ENCODE results near the gene BABAM1.

Gene BABAM1

DNA sequence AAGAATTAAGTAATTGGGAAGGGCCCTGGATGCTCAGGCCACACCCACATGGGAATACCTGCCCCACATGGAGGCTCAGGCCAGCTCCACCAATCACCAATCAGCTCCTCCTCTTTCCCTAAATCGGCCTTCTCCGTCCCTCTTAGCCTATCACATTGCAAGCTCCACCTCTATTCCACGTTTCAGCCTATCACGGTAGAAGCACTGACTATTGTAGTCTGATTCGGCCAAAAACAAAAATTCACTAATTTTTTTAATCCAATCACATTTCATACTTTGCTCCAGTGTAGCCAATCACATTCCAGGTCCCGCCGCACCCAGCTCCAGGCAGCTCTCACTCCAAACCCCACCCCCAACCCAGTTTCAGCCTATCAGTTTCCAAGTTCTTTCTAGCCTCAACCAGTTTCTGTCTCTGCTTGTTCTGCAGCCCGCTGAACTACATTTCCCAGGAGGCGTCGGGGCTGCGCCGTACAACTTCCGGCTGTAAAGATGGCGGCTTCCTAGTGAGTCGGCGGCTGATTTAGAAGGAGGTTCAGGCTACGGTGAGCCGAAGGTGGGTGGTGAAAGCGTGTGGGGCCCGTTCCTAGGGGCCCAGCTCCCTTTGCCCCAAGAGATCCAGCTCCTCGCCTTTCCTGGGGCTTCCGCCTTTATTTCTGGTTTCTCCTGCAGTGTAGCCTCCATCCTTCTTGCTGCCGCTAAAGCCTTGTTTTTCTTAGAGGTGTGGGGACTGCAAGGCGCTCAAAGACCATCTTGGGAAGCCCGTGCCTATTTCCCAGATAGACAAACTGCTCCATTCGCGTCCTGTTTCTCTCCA is at the start of gene BABAM1:
BABAM1 (plus strand) TSS at position 469 of the 814 bp plus-strand sequence. CDS start 1,364 bp downstream, outside the sequence.
- no peak within 1 kb of the TSS for H3K27ac ChIP-seq (ENCODE audit: low read depth, low read length)
- H3K4me1 ChIP-seq (ENCODE audit: control insufficient read depth in 1 of 2, insufficient read depth in 2 of 2, low read length in 2 of 2): peaks cover 6 to 9% of the 10 kb centered on the region in 2 donors
- H3K9me3 ChIP-seq (ENCODE audit: control insufficient read depth in 1 of 2, low read length in 2 of 2): no peaks in the 10 kb centered on the region
- peak within 1 kb of the TSS; percentile 96 to 97 for H3K4me3 ChIP-seq (ENCODE audit: low read depth in 1 of 2, low read length in 2 of 2)
- H3K36me3 ChIP-seq (ENCODE audit: control insufficient read depth in 1 of 2, insufficient read depth in 2 of 2, low read length in 2 of 2): peaks cover 0 to 20% of the 10 kb centered on the region in 2 donors
- H3K9ac ChIP-seq (ENCODE audit: low read depth in 1 of 2, low read length in 2 of 2): peak within 1 kb of the TSS; percentile 77 to 92
- no peaks in the 10 kb centered on the region for H3K27me3 ChIP-seq (ENCODE audit: control insufficient read depth in 1 of 2, insufficient read depth in 2 of 2, low read length in 2 of 2)

DNA sequence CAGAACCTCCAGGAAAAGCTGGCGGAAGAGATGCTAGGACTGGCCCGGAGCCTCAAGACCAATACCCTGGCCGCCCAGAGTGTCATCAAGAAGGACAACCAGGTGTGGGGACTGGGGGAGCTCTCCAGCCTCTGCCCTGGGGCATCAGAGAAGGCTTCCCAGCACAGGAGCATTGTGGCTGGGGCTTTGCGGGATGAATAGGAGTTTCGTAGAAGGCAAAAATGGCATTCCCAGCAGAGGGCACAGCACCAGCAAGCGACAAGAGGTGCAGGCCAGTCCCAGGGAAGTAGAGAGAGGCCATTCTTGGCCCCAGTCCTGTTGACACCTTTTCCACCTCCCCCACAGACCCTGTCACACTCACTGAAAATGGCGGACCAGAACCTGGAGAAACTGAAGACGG is 48.0 kb upstream of the BABAM1 start:
- Histone ChIP-seq H3K4me3 (ENCODE audit: low read depth in 1 of 2, low read length in 2 of 2) (no peak overlapping the region), H3K4me1 (ENCODE audit: control insufficient read depth in 1 of 2, insufficient read depth in 2 of 2, low read length in 2 of 2) (peaks cover 12 to 19% of the 10 kb centered on the region in 2 donors), H3K36me3 (ENCODE audit: control insufficient read depth in 1 of 2, insufficient read depth in 2 of 2, low read length in 2 of 2) (peaks cover 4 to 23% of the 10 kb centered on the region in 2 donors), H3K9ac (ENCODE audit: low read depth in 1 of 2, low read length in 2 of 2) (no peak overlapping the region), H3K27me3 (ENCODE audit: control insufficient read depth in 1 of 2, insufficient read depth in 2 of 2, low read length in 2 of 2) (no peaks in the 10 kb centered on the region), H3K27ac (ENCODE audit: low read depth, low read length) (no peak overlapping the region), H3K9me3 (ENCODE audit: control insufficient read depth in 1 of 2, low read length in 2 of 2) (no peaks in the 10 kb centered on the region)

DNA sequence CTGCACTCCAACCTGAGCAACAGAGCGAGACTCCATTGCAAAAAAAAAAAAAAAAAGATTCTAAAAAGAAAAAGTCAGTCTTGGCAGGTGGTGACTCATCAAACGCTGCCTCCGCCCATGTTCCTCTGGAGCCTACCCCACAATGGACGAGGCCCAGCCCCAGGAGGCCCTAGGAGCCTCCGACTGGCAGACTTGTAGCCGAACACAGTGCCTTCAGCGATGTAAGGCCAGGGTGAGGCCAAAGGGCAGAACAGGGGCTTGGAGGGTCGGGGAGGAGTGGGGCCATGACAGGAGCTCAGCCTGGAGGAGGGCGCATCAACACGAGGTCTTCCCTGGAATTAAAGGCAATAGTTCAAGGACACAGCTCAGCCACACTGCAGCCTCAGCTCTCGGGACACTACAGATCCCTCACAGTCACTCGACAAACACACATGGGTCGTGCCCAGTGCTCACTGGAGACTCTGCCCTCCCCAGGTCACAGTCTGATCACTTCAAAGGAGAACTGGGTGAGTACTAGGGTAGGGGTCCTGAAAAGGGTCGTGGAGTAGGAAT is 47.0 kb upstream of the BABAM1 start:
- no peak overlapping the region for H3K4me3 ChIP-seq (ENCODE audit: low read depth in 1 of 2, low read length in 2 of 2)
- peaks cover 4 to 23% of the 10 kb centered on the region in 2 donors for H3K36me3 ChIP-seq (ENCODE audit: control insufficient read depth in 1 of 2, insufficient read depth in 2 of 2, low read length in 2 of 2)
- no peak overlapping the region for H3K27ac ChIP-seq (ENCODE audit: low read depth, low read length)
- no peaks in the 10 kb centered on the region for H3K9me3 ChIP-seq (ENCODE audit: control insufficient read depth in 1 of 2, low read length in 2 of 2)
- peaks cover 6 to 13% of the 10 kb centered on the region in 2 donors for H3K4me1 ChIP-seq (ENCODE audit: control insufficient read depth in 1 of 2, insufficient read depth in 2 of 2, low read length in 2 of 2)
- no peak overlapping the region for H3K9ac ChIP-seq (ENCODE audit: low read depth in 1 of 2, low read length in 2 of 2)
- H3K27me3 ChIP-seq (ENCODE audit: control insufficient read depth in 1 of 2, insufficient read depth in 2 of 2, low read length in 2 of 2): no peaks in the 10 kb centered on the region

DNA sequence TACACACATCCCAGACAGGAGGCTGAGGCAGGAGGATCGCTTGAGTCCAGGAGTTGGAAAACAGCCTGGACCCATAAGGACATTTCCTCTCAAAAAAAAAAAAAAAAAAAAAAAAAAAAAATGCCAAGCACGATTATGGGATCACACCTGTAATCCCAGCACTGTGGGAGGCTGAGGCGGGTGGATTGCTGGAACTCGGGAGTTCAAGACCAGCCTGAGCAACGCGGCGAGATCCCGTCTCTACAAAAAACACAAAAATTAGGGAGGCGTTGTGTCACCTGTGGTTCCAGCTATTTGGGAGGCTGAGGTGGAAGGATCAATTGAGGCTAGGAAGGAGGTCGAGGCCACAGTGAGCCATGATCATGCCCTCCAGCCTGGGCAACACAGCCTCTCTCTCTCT is 42.2 kb upstream of the BABAM1 start:
- Histone ChIP-seq H3K27ac (ENCODE audit: low read depth, low read length) (no peak overlapping the region), H3K4me1 (ENCODE audit: control insufficient read depth in 1 of 2, insufficient read depth in 2 of 2, low read length in 2 of 2) (peaks cover 0 to 5% of the 10 kb centered on the region in 2 donors), H3K9ac (ENCODE audit: low read depth in 1 of 2, low read length in 2 of 2) (no peak overlapping the region), H3K9me3 (ENCODE audit: control insufficient read depth in 1 of 2, low read length in 2 of 2) (no peaks in the 10 kb centered on the region), H3K36me3 (ENCODE audit: control insufficient read depth in 1 of 2, insufficient read depth in 2 of 2, low read length in 2 of 2) (peaks cover 0 to 13% of the 10 kb centered on the region in 2 donors), H3K27me3 (ENCODE audit: control insufficient read depth in 1 of 2, insufficient read depth in 2 of 2, low read length in 2 of 2) (no peaks in the 10 kb centered on the region), H3K4me3 (ENCODE audit: low read depth in 1 of 2, low read length in 2 of 2) (no peak overlapping the region)

DNA sequence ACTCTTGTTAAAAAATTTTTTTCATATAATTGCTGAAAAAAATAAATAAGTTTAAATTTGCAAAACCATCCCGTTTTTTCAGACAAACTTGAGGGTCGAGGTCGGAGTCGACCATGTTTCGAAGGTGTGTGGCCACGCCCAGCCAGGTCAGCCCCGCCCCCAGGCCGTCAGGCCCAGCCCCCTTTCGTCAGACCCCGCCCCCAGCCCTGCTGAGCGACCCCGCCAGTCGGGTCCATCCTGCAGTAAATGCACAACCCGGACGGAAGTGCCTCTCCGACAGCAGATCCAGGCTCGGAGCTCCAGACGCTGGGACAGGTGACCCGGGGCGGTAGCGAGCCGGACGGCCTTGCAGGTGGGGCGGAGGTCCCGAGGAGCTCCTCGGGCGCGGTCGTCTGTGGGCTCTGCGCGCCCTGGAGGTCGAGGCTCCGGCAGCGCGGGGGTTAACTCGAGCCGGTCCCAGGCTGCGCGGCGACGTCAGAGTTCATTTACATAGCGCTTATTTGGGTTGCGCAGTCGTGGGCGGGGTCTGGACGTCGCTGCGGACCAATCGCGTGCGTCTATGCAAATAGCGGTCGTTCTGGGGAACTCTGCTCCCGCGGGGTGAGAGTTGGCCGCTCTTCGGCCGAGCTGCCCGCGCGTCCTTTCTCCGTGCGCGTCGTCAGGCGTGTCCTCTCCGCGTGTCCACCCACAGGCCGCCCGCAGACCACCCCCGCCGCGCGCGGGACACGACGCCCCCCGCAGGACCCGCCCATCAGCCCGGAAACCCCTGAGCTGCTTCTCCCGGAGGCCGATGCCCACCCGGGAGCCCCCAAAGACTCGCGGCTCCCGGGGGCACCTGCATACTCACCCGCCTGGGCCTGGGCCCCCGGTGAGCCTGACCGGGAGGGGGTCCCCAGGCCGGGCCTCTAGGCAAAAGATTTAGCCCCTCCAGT is 41.0 kb upstream of the BABAM1 start, which contains the start of gene OCEL1:
OCEL1 (plus strand) TSS at position 225 of the 932 bp plus-strand sequence; CDS start at position 247, 22 bp downstream.
- Histone ChIP-seq H3K4me1 (ENCODE audit: control insufficient read depth in 1 of 2, insufficient read depth in 2 of 2, low read length in 2 of 2) (no peaks in the 10 kb centered on the region), H3K36me3 (ENCODE audit: control insufficient read depth in 1 of 2, insufficient read depth in 2 of 2, low read length in 2 of 2) (peaks cover 0 to 22% of the 10 kb centered on the region in 2 donors), H3K9ac (ENCODE audit: low read depth in 1 of 2, low read length in 2 of 2) (peak within 1 kb of the TSS; percentile 51 to 63), H3K27me3 (ENCODE audit: control insufficient read depth in 1 of 2, insufficient read depth in 2 of 2, low read length in 2 of 2) (no peaks in the 10 kb centered on the region), H3K27ac (ENCODE audit: low read depth, low read length) (peak within 1 kb of the TSS; percentile 91), H3K9me3 (ENCODE audit: control insufficient read depth in 1 of 2, low read length in 2 of 2) (no peaks in the 10 kb centered on the region), H3K4me3 (ENCODE audit: low read depth in 1 of 2, low read length in 2 of 2) (peak within 1 kb of the TSS; percentile 72 to 79)

DNA sequence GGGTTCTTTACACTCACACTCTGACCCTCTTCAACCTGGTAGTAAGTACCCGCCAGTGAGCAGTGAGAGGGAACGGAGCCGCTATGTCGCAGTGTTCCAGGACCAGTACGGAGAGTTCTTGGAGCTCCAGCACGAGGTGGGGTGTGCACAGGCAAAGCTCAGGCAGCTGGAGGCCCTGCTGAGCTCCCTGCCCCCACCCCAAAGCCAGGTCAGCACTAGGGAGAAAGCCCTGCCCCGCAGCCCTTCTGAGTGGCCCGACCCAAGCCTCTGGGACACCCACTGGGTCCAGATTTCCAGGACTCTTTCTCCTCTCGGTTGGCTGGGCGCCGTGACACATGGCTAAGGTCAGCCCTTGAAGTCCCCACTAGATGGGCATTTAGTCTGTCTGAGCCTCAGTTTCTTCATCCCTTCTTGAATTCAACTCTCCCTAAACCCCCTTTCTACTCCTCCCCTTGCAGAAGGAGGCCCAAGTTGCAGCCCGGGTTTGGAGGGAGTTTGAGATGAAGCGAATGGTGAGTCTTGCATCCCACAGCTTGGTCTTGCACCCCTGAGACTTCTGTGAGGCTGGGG is 39.4 kb upstream of the BABAM1 start:
- no peak overlapping the region for H3K4me3 ChIP-seq (ENCODE audit: low read depth in 1 of 2, low read length in 2 of 2)
- no peaks in the 10 kb centered on the region for H3K4me1 ChIP-seq (ENCODE audit: control insufficient read depth in 1 of 2, insufficient read depth in 2 of 2, low read length in 2 of 2)
- H3K9ac ChIP-seq (ENCODE audit: low read depth in 1 of 2, low read length in 2 of 2): no peak overlapping the region
- H3K27ac ChIP-seq (ENCODE audit: low read depth, low read length): no peak overlapping the region
- no peaks in the 10 kb centered on the region for H3K9me3 ChIP-seq (ENCODE audit: control insufficient read depth in 1 of 2, low read length in 2 of 2)
- peaks cover 3 to 37% of the 10 kb centered on the region in 2 donors for H3K36me3 ChIP-seq (ENCODE audit: control insufficient read depth in 1 of 2, insufficient read depth in 2 of 2, low read length in 2 of 2)
- H3K27me3 ChIP-seq (ENCODE audit: control insufficient read depth in 1 of 2, insufficient read depth in 2 of 2, low read length in 2 of 2): no peaks in the 10 kb centered on the region

DNA sequence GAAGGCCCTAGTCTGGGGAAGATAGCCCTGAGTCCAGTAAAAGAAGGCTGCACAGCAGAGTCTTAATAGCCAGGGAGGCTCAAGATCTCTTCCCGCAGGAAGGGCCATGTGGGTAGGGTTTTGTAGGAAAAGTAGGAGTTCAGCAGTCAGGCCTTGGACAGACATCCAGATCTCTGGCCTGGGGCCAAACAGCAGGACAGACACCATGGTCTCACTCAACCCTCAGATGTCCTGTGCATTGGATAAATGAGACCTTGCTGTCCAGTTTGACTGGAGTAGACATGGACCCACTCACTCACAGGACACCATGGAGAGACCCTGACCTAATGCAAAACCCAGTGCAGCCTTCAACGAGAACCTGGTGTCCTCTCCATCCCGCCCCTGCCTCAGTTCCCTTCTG is 37.4 kb upstream of the BABAM1 start:
- Histone ChIP-seq H3K9me3 (ENCODE audit: control insufficient read depth in 1 of 2, low read length in 2 of 2) (no peaks in the 10 kb centered on the region), H3K27me3 (ENCODE audit: control insufficient read depth in 1 of 2, insufficient read depth in 2 of 2, low read length in 2 of 2) (no peaks in the 10 kb centered on the region), H3K36me3 (ENCODE audit: control insufficient read depth in 1 of 2, insufficient read depth in 2 of 2, low read length in 2 of 2) (peaks cover 3 to 38% of the 10 kb centered on the region in 2 donors)

DNA sequence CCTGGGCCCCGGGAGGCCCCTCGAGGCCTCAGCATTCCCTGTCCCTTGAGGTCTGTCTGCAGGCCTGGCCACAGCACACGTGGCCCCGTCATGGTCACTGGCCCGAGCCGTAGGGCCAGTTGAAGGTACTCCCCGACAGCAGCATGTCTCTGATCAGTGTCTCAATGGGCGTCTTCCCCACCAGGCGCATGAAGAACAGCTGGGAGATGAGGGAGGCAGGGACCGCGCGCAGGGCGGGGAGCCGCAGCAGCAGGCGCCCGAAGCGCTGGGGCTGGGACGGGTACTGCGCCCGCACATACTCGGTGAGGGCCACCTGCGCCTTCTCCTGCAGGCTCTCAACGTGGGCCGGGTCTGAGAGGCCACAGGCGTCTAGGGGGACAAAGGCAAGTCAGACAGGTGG is 35.0 kb upstream of the BABAM1 start:
- H3K9ac ChIP-seq (ENCODE audit: low read depth in 1 of 2, low read length in 2 of 2): no peak overlapping the region
- no peak overlapping the region for H3K4me3 ChIP-seq (ENCODE audit: low read depth in 1 of 2, low read length in 2 of 2)
- peaks cover 3 to 38% of the 10 kb centered on the region in 2 donors for H3K36me3 ChIP-seq (ENCODE audit: control insufficient read depth in 1 of 2, insufficient read depth in 2 of 2, low read length in 2 of 2)

More for the DNA sequence above, 37.4 kb upstream of the BABAM1 start:
- Histone ChIP-seq H3K27ac (ENCODE audit: low read depth, low read length) (no peak overlapping the region), H3K9ac (ENCODE audit: low read depth in 1 of 2, low read length in 2 of 2) (no peak overlapping the region), H3K4me3 (ENCODE audit: low read depth in 1 of 2, low read length in 2 of 2) (no peak overlapping the region), H3K4me1 (ENCODE audit: control insufficient read depth in 1 of 2, insufficient read depth in 2 of 2, low read length in 2 of 2) (peaks cover 1 to 4% of the 10 kb centered on the region in 2 donors)

DNA sequence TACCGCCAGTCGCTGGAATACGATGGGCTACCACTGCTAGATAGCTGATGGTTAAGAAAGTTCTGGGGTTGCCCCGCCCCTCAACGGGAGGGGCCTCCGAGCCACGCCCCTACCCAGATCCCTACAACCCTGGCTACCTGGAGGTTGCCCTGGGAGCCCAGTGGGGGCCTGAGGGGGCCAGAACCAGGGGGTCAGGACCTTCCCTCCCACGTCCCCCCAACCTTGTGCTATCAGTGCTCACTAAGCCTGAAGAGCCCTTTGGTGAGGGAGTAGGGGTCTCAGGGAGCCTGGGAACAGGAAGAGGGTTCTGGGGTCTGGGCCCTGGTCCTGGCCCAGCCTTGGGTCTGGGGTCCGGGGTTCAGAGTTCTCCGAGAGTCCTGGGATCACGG is 32.3 kb upstream of the BABAM1 start:
- no peaks in the 10 kb centered on the region for H3K9me3 ChIP-seq (ENCODE audit: control insufficient read depth in 1 of 2, low read length in 2 of 2)
- no peaks in the 10 kb centered on the region for H3K27me3 ChIP-seq (ENCODE audit: control insufficient read depth in 1 of 2, insufficient read depth in 2 of 2, low read length in 2 of 2)
- H3K4me3 ChIP-seq (ENCODE audit: low read depth in 1 of 2, low read length in 2 of 2): peak overlapping the region; percentile 58 to 68
- peaks cover 24 to 25% of the 10 kb centered on the region in 2 donors for H3K4me1 ChIP-seq (ENCODE audit: control insufficient read depth in 1 of 2, insufficient read depth in 2 of 2, low read length in 2 of 2)
- H3K36me3 ChIP-seq (ENCODE audit: control insufficient read depth in 1 of 2, insufficient read depth in 2 of 2, low read length in 2 of 2): peaks cover 10 to 40% of the 10 kb centered on the region in 2 donors
- peak overlapping the region; percentile 20 to 57 for H3K9ac ChIP-seq (ENCODE audit: low read depth in 1 of 2, low read length in 2 of 2)
- H3K27ac ChIP-seq (ENCODE audit: low read depth, low read length): no peak overlapping the region

More for the DNA sequence above, 35.0 kb upstream of the BABAM1 start:
- Histone ChIP-seq H3K4me1 (ENCODE audit: control insufficient read depth in 1 of 2, insufficient read depth in 2 of 2, low read length in 2 of 2) (peaks cover 15 to 20% of the 10 kb centered on the region in 2 donors), H3K27ac (ENCODE audit: low read depth, low read length) (no peak overlapping the region), H3K27me3 (ENCODE audit: control insufficient read depth in 1 of 2, insufficient read depth in 2 of 2, low read length in 2 of 2) (no peaks in the 10 kb centered on the region), H3K9me3 (ENCODE audit: control insufficient read depth in 1 of 2, low read length in 2 of 2) (no peaks in the 10 kb centered on the region)
